ENCODE measurements around the gene BATF. TPM values are rescaled to one million over a fixed set of nuclear protein-coding genes. Genes with fewer than 3 reads are reported as not detected.
A peak's percentile ranks its signal among the peaks of the same experiment; 100 is the strongest.

Gene BATF
- total RNA-seq, 2 experiments from 2014 or later, result 178 to 179 TPM

DNA sequence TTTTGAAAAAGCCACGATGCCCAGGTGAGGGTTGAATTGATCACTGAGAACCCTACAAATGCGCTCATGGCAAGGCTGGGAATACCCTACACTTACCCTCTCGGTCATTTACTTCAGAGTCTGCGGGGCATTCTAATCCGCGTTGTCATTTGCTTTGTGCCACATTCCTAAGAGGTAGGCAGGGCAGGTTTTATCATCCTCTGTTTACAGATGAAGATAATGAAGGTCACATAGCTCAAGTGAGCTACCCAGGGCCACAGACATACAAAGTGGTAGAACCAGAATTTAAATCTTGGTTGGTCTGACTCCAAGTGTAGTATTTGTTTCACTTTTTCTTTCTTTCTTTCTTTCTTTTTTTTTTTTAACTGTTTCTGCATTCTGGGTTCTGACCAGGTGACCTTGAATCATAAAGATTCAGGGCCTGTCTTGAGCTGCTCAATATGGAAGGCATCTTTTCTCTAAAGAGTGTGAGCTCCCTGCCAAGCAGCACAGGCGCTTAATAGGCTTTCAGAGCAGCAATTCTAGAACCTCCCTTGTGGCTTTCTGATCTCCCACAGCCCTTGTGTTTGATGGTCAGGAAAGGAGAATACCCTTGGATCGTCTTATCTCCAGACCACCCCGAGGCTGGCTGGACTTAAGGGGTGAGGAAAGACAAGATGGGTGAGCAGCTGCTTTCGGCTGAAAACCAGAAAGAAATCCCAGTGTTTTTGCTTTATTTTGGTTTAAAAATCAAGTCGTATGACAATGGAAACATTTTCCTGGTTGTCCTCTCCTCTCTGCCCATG lies 662 bp upstream of the BATF start:
- CTCF ChIA-PET, result interaction anchor here (0.6 to 6.9 kb wide), 11 partner anchors 8 to 56 kb away, joined by 3 to 88 read pairs (median 5); no protein-coding TSS in a partner anchor
- DNase-seq, result peak; percentile 37
- Mint-ChIP-seq H3K27me3 (ENCODE audit: low read depth) (no peaks in the 10 kb centered on the region), H3K27ac (peak overlapping the region; percentile 100), H3K36me3 (ENCODE audit: low read depth) (peaks cover 45% of the 10 kb centered on the region), H3K4me3 (peak overlapping the region; percentile 99), H3K4me1 (ENCODE audit: low read depth) (peaks cover 59% of the 10 kb centered on the region), H3K9me3 (no peaks in the 10 kb centered on the region)
- intact Hi-C loops (cut with micrococcal nuclease), result loop anchor here (1.0 to 10.0 kb wide), 7 partner anchors 11 to 1433 kb away; partner anchors contain the start of gene ERG28

DNA sequence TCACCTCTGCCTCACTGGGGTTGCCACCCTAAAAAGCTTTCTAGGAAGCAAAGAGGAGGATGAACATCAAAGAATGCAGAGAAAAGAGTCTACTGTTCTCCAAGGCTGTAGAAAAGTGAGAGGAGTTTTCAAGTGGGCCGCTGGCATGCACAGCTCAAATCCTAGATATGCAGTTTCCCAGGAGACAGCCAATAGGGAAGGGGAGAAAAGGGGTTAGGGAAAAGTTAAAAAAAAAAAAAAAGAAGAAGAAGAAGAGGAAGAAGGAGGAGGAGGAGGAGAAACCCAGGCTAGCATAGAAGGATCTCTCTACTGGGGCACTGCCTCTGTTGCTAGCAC lies 682 bp downstream of the BATF start:
- no peaks in the 10 kb centered on the region for H3K9me3 Mint-ChIP-seq
- CTCF ChIA-PET, result interaction anchor here (0.7 to 6.9 kb wide), 7 partner anchors 11 to 137 kb away, joined by 3 to 88 read pairs (median 6); no protein-coding TSS in a partner anchor
- no peak for DNase-seq
- peaks cover 57% of the 10 kb centered on the region for H3K36me3 Mint-ChIP-seq (ENCODE audit: low read depth)
- peak overlapping the region; percentile 100 for H3K27ac Mint-ChIP-seq
- intact Hi-C loops (cut with micrococcal nuclease), result loop anchor here (1.0 to 10.0 kb wide), 7 partner anchors 13 to 1432 kb away; partner anchors contain the start of gene ERG28
- peak overlapping the region; percentile 99 for H3K4me3 Mint-ChIP-seq
- peaks cover 65% of the 10 kb centered on the region for H3K4me1 Mint-ChIP-seq (ENCODE audit: low read depth)
- no peaks in the 10 kb centered on the region for H3K27me3 Mint-ChIP-seq (ENCODE audit: low read depth)

DNA sequence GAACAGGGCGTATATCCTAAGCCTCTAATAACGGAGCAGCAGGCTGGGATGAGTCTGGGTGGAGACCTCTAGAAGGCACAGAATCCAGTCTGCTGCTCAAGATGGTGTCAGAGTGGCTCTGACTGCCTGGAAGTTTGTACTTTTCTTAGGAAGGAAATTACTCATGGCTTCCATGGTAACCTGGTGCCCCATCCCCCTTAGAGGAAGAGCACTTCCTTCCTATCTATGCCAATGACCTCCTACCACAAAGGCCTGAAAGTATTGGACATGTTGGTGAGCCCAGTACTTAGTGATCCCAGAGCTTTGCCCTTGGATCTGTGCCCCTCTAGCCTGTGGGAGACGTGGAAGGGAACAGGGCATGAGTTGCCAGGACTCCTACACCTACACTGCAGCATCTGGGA lies 1.5 kb downstream of the BATF start:
- CTCF ChIA-PET, result interaction anchor here (0.6 to 6.9 kb wide), 8 partner anchors 17 to 219 kb away, joined by 3 to 88 read pairs (median 15); no protein-coding TSS in a partner anchor
- H3K36me3 Mint-ChIP-seq (ENCODE audit: low read depth), result peaks cover 65% of the 10 kb centered on the region
- H3K9me3 Mint-ChIP-seq, result no peaks in the 10 kb centered on the region
- intact Hi-C loops (cut with micrococcal nuclease), result loop anchor here (5.0 to 10.0 kb wide), 2 partner anchors 276 to 1431 kb away; no protein-coding TSS in a partner anchor
- peak overlapping the region; percentile 99 for H3K4me3 Mint-ChIP-seq
- peaks cover 68% of the 10 kb centered on the region for H3K4me1 Mint-ChIP-seq (ENCODE audit: low read depth)
- DNase-seq, result peak; percentile 66
- no peaks in the 10 kb centered on the region for H3K27me3 Mint-ChIP-seq (ENCODE audit: low read depth)
- peak overlapping the region; percentile 100 for H3K27ac Mint-ChIP-seq

GRCh38 chr14:75525969-75526368 lies 3.7 kb downstream of the BATF start:
- Mint-ChIP-seq H3K4me3 (peak overlapping the region; percentile 99), H3K4me1 (ENCODE audit: low read depth) (peaks cover 68% of the 10 kb centered on the region), H3K27ac (peak overlapping the region; percentile 67), H3K9me3 (no peaks in the 10 kb centered on the region), H3K36me3 (ENCODE audit: low read depth) (peaks cover 77% of the 10 kb centered on the region), H3K27me3 (ENCODE audit: low read depth) (no peaks in the 10 kb centered on the region)
- intact Hi-C loops (cut with micrococcal nuclease), result loop anchor here (1.0 to 10.0 kb wide), 2 partner anchors 8 to 1429 kb away; no protein-coding TSS in a partner anchor
- CTCF ChIA-PET, result interaction anchor here (0.8 to 4.1 kb wide), 5 partner anchors 10 to 41 kb away, joined by 3 to 38 read pairs (median 4); no protein-coding TSS in a partner anchor
- no peak for DNase-seq

- CTCF ChIA-PET, result interaction anchor here (0.7 to 4.1 kb wide), 8 partner anchors 9 to 36 kb away, joined by 3 to 38 read pairs (median 4); no protein-coding TSS in a partner anchor
- Mint-ChIP-seq H3K9me3 (no peaks in the 10 kb centered on the region), H3K4me1 (ENCODE audit: low read depth) (peaks cover 74% of the 10 kb centered on the region), H3K27me3 (ENCODE audit: low read depth) (no peaks in the 10 kb centered on the region), H3K4me3 (peak overlapping the region; percentile 56), H3K27ac (peak overlapping the region; percentile 54), H3K36me3 (ENCODE audit: low read depth) (peaks cover 87% of the 10 kb centered on the region)
- DNase-seq, result no peak
- intact Hi-C loops (cut with micrococcal nuclease), result loop anchor here (10.0 kb wide), 1 partner anchor 1427 kb away; no protein-coding TSS in a partner anchor
Observed at GRCh38 chr14:75527449-75528163, 5.3 kb downstream of the BATF start.

DNA sequence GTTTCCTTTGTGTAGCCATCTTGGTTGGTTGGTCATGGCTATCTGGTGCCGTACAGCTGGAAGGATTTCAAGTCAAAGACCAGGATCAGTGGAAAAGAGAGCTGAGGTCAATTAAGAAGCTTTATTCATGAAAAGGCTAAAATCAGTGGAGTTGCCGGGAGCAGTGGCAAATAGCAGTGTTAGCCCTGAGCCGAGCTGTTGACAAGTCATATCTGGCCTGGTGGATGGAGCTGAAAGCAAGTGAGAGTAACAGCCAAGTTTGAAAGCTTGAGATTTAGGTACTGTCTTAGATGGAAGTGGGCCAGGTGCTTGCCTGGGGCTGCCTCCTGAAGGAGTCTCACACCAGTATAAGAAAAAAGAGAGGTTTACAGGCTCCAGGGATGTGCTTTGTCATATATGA lies 9.0 kb downstream of the BATF start:
- H3K4me1 Mint-ChIP-seq (ENCODE audit: low read depth), result peaks cover 86% of the 10 kb centered on the region
- peak; percentile 26 for DNase-seq
- peak overlapping the region; percentile 38 for H3K27ac Mint-ChIP-seq
- no peaks in the 10 kb centered on the region for H3K9me3 Mint-ChIP-seq
- intact Hi-C loops (cut with micrococcal nuclease), result loop anchor here (1.0 kb wide), 1 partner anchor 9 kb away; no protein-coding TSS in a partner anchor
- peak overlapping the region; percentile 30 for H3K4me3 Mint-ChIP-seq
- no peaks in the 10 kb centered on the region for H3K27me3 Mint-ChIP-seq (ENCODE audit: low read depth)
- CTCF ChIA-PET, result interaction anchor here (0.8 to 1.4 kb wide), 3 partner anchors 10 to 123 kb away, joined by 3 to 5 read pairs (median 5); no protein-coding TSS in a partner anchor
- H3K36me3 Mint-ChIP-seq (ENCODE audit: low read depth), result peaks cover 78% of the 10 kb centered on the region

- CTCF ChIA-PET, result interaction anchor here (0.8 to 1.4 kb wide), 2 partner anchors 29 to 122 kb away, joined by 5 read pairs; no protein-coding TSS in a partner anchor
- H3K36me3 Mint-ChIP-seq (ENCODE audit: low read depth), result peaks cover 75% of the 10 kb centered on the region
- H3K9me3 Mint-ChIP-seq, result no peaks in the 10 kb centered on the region
- intact Hi-C loops (cut with micrococcal nuclease), result loop anchor here (1.0 kb wide), 1 partner anchor 9 kb away; no protein-coding TSS in a partner anchor
- H3K4me3 Mint-ChIP-seq, result peak overlapping the region; percentile 30
- no peaks in the 10 kb centered on the region for H3K27me3 Mint-ChIP-seq (ENCODE audit: low read depth)
- H3K4me1 Mint-ChIP-seq (ENCODE audit: low read depth), result peaks cover 83% of the 10 kb centered on the region
- peak overlapping the region; percentile 75 for H3K27ac Mint-ChIP-seq
- no peak for DNase-seq
Observed at GRCh38 chr14:75531660-75532317, 9.5 kb downstream of the BATF start.

- Mint-ChIP-seq H3K9me3 (no peaks in the 10 kb centered on the region), H3K4me3 (peak overlapping the region; percentile 37), H3K4me1 (ENCODE audit: low read depth) (peaks cover 82% of the 10 kb centered on the region), H3K36me3 (ENCODE audit: low read depth) (peaks cover 70% of the 10 kb centered on the region), H3K27me3 (ENCODE audit: low read depth) (no peaks in the 10 kb centered on the region), H3K27ac (peak overlapping the region; percentile 83)
- DNase-seq, result no peak
- intact Hi-C loops (cut with micrococcal nuclease), result loop anchor here (1.0 kb wide), 1 partner anchor 8 kb away; no protein-coding TSS in a partner anchor
- CTCF ChIA-PET, result interaction anchor here (0.6 to 3.8 kb wide), 4 partner anchors 12 to 45 kb away, joined by 3 to 14 read pairs (median 6); partner anchors contain the start of gene BATF
Observed at GRCh38 chr14:75533791-75534555, 11.7 kb downstream of the BATF start.

GRCh38 chr14:75535164-75535898 lies 13.1 kb downstream of the BATF start:
- CTCF ChIA-PET, result interaction anchor here (0.6 to 3.8 kb wide), 7 partner anchors 9 to 47 kb away, joined by 3 to 14 read pairs (median 3); partner anchors contain the start of gene BATF
- no peak for DNase-seq
- intact Hi-C loops (cut with micrococcal nuclease), result no loop called here
- Mint-ChIP-seq H3K27me3 (ENCODE audit: low read depth) (no peaks in the 10 kb centered on the region), H3K9me3 (no peaks in the 10 kb centered on the region), H3K36me3 (ENCODE audit: low read depth) (peaks cover 70% of the 10 kb centered on the region), H3K4me3 (no peak overlapping the region), H3K27ac (peak overlapping the region; percentile 81), H3K4me1 (ENCODE audit: low read depth) (peaks cover 85% of the 10 kb centered on the region)

- peaks cover 90% of the 10 kb centered on the region for H3K4me1 Mint-ChIP-seq (ENCODE audit: low read depth)
- no peaks in the 10 kb centered on the region for H3K27me3 Mint-ChIP-seq (ENCODE audit: low read depth)
- no peaks in the 10 kb centered on the region for H3K9me3 Mint-ChIP-seq
- intact Hi-C loops (cut with micrococcal nuclease), result no loop called here
- CTCF ChIA-PET, result no interaction called here
- H3K36me3 Mint-ChIP-seq (ENCODE audit: low read depth), result peaks cover 74% of the 10 kb centered on the region
- H3K4me3 Mint-ChIP-seq, result no peak overlapping the region
- peak overlapping the region; percentile 81 for H3K27ac Mint-ChIP-seq
- DNase-seq, result no peak
Observed at GRCh38 chr14:75537071-75537470, 14.8 kb downstream of the BATF start.

Measured in activated naive CD4-positive, alpha-beta T cell treated with anti-CD3 and anti-CD28 coated beads for 36 hours (primary cell).